Right ventricle myocardium inferior (tissue), 1 donor: ENCODE results near the gene BCAP31. TPM values are rescaled to one million over a fixed set of nuclear protein-coding genes. Genes with fewer than 3 reads are reported as not detected.
"Not testable (repeated sequence)": the region's sequence is repeated elsewhere in the genome, so short reads cannot be mapped to it uniquely, and the experiment has no call there.

Experiments used
- ATAC-seq: fragments of 200-7000 bp; cut with Tn5 transposase; one replicate; pipeline ENCODE4 v1.9.1; 2020; ENCODE audit warnings: mild to moderate bottlenecking, moderate library complexity
- DNase-seq: peaks from one replicate; pipeline ENCODE4 v3.0.0; 2021; ENCODE audit errors: missing footprints
- intact Hi-C: fragments of 100-400 bp; cut with DNase I; formaldehyde crosslinking; loops from one replicate; pipeline ENCODE4 v1.11.0; 2022
- total RNA-seq: library from RNA; stranded (reverse); fragmentation: NEBNext Ultra II Directional; extraction: Animal tissue kit (Norgen Biotek cat#: 25700); gene quantifications from one replicate; pipeline ENCODE4 v1.2.1, GENCODE V29; 2021
- donor health status: DM: no; HTN: yes; CAD: no; lungs with severe emphysema.

The BCAP31 gene
- total RNA-seq, 1 donor from 2014 or later = 98.5 TPM

GRCh38 chrX:153701706-153702105, 22.5 kb downstream of the BCAP31 start:
- intact Hi-C loops = no loop called here
- DNase-seq (no peak), ATAC-seq (no peak)

- no peak for DNase-seq
- no peak for ATAC-seq
- intact Hi-C loops = no loop called here
Observed at GRCh38 chrX:153700967-153701366, 23.2 kb downstream of the BCAP31 start.

- intact Hi-C loops = no loop called here
- no peak for DNase-seq
- peak; percentile 19 for ATAC-seq
Observed at GRCh38 chrX:153700376-153700945, 23.7 kb downstream of the BCAP31 start.

- intact Hi-C loops, DNase-seq: not testable (repeated sequence)
- peak; percentile 75 for ATAC-seq
Observed at GRCh38 chrX:153699784-153700371, 24.3 kb downstream of the BCAP31 start.

GRCh38 chrX:153699210-153699783, 24.9 kb downstream of the BCAP31 start:
- intact Hi-C loops, DNase-seq, ATAC-seq: not testable (repeated sequence)

- DNase-seq = no peak
- intact Hi-C loops = no loop called here
- ATAC-seq = no peak
Observed at GRCh38 chrX:153697924-153698865, 26.0 kb downstream of the BCAP31 start.

GRCh38 chrX:153696986-153697722, 27.0 kb downstream of the BCAP31 start:
- ATAC-seq, intact Hi-C loops, DNase-seq: not testable (repeated sequence)

GRCh38 chrX:153696538-153696937, 27.6 kb downstream of the BCAP31 start:
- intact Hi-C loops = not testable (repeated sequence)

GRCh38 chrX:153696100-153696499, 28.1 kb downstream of the BCAP31 start:
- intact Hi-C loops = no loop called here
- no peak for DNase-seq
- ATAC-seq = no peak

More at GRCh38 chrX:153696538-153696937, 27.6 kb downstream of the BCAP31 start:
- ATAC-seq, DNase-seq: not testable (repeated sequence)

GRCh38 chrX:153694687-153695270, 29.4 kb downstream of the BCAP31 start:
- intact Hi-C loops = no loop called here
- no peak for DNase-seq

GRCh38 chrX:153694256-153694655, 29.9 kb downstream of the BCAP31 start:
- DNase-seq, ATAC-seq, intact Hi-C loops: not testable (repeated sequence)

More at GRCh38 chrX:153694687-153695270, 29.4 kb downstream of the BCAP31 start:
- ATAC-seq = no peak

GRCh38 chrX:153693216-153694086, 30.7 kb downstream of the BCAP31 start:
- ATAC-seq = no peak

GRCh38 chrX:153692611-153693156, 31.5 kb downstream of the BCAP31 start:
- no peak for DNase-seq
- no peak for ATAC-seq
- intact Hi-C loops = no loop called here

More at GRCh38 chrX:153693216-153694086, 30.7 kb downstream of the BCAP31 start:
- DNase-seq = no peak
- intact Hi-C loops = no loop called here

GRCh38 chrX:153692003-153692402, 32.2 kb downstream of the BCAP31 start:
- no peak for ATAC-seq
- intact Hi-C loops = no loop called here
- no peak for DNase-seq

- DNase-seq, ATAC-seq, intact Hi-C loops: not testable (repeated sequence)
Observed at GRCh38 chrX:153691032-153691827, 33.0 kb downstream of the BCAP31 start.

- ATAC-seq (no peak), DNase-seq (no peak)
- intact Hi-C loops = no loop called here
Observed at GRCh38 chrX:153690466-153690865, 33.7 kb downstream of the BCAP31 start.
